Smooth muscle cell (in vitro differentiated cells): ENCODE measurements around the gene RTTN. TPM values are rescaled to one million over a fixed set of nuclear protein-coding genes. Genes with fewer than 3 reads are reported as not detected.

ENCODE experiments used
- DNase-seq: peaks from one replicate; lab custom pipeline; 2025; ENCODE audit not compliant: unreplicated experiment; lab: John Stamatoyannopoulos, UW
- H2AFZ ChIP-seq: fragments of 200-600 bp; sonication (generic); 2 replicates; pipeline ENCODE4 v1.6.0; 2016; ENCODE audit warnings: antibody characterized with exemption, low read depth, mild to moderate bottlenecking
- H3F3A ChIP-seq: fragments of 200-600 bp; sonication (generic); 2 replicates; pipeline ENCODE4 v1.6.0; 2017; ENCODE audit warnings: antibody characterized with exemption, low read depth
- H3K27ac ChIP-seq: fragments of 200-600 bp; sonication (generic); 2 replicates; pipeline ENCODE4 v1.5.1; 2016; ENCODE audit warnings: low read depth, mild to moderate bottlenecking
- H3K27me3 ChIP-seq: fragments of 200-600 bp; sonication (generic); 2 replicates; pipeline ENCODE4 v1.6.1; 2016; ENCODE audit warnings: low read depth, mild to moderate bottlenecking
- H3K36me3 ChIP-seq: fragments of 200-600 bp; sonication (generic); 2 replicates; pipeline ENCODE4 v1.5.1; 2016; ENCODE audit warnings: low read depth
- H3K4me1 ChIP-seq: fragments of 200-600 bp; sonication (generic); 2 replicates; pipeline ENCODE4 v1.5.1; 2016; ENCODE audit warnings: low read depth
- H3K4me2 ChIP-seq: fragments of 200-600 bp; sonication (generic); 2 replicates; pipeline ENCODE4 v1.6.0; 2016; ENCODE audit warnings: mild to moderate bottlenecking
- H3K4me3 ChIP-seq: fragments of 200-600 bp; sonication (generic); 2 replicates; pipeline ENCODE4 v1.5.1; 2016; ENCODE audit warnings: mild to moderate bottlenecking
- H3K79me2 ChIP-seq: fragments of 200-600 bp; sonication (generic); 2 replicates; pipeline ENCODE4 v1.6.0; 2016; ENCODE audit warnings: low read depth, mild to moderate bottlenecking
- H3K9ac ChIP-seq: fragments of 200-600 bp; sonication (generic); 2 replicates; pipeline ENCODE4 v1.6.0; 2016; ENCODE audit warnings: low read depth
- H3K9me3 ChIP-seq: fragments of 200-600 bp; sonication (generic); replicated peaks from 2 replicates; pipeline ENCODE4 v1.5.1; 2016; ENCODE audit warnings: low read depth
- H4K20me1 ChIP-seq: fragments of 200-600 bp; sonication (generic); 2 replicates; pipeline ENCODE4 v1.6.0; 2016; ENCODE audit warnings: low read depth
- CTCF ChIP-seq: fragments of 200-600 bp; sonication (generic); IDR thresholded peaks from 2 replicates; pipeline ENCODE4 v1.5.1; 2017; ENCODE audit warnings: borderline replicate concordance, mild to moderate bottlenecking, antibody characterized with exemption; ENCODE audit not compliant: insufficient read depth, poor library complexity, severe bottlenecking
- WGBS: methylation state at CpG from one replicate; pipeline ENCODE4 v1.1.7; 2016; ENCODE audit warnings: low lambda C conversion rate; 5-methylcytosine and 5-hydroxymethylcytosine counted together
- polyA plus RNA-seq: library from polyadenylated mRNA; unstranded; fragments of >200 nt; fragmentation: Nextera tagmentation; extraction: Ambion mirVana; gene quantifications from 2 replicates; pipeline ENCODE4 v1.2.1, GENCODE V29; 2016
- total RNA-seq: library from RNA; depleted of rRNA; stranded (reverse); fragments of >200 nt; gene quantifications from 2 replicates; pipeline ENCODE4 v1.2.3, GENCODE V29; 2014

The RTTN gene
- total and polyA plus RNA-seq, 2 experiments from 2014 or later: 3.6 to 17.3 TPM

GRCh38 chr18:70166668-70167067 is 38.8 kb downstream of the RTTN start:
- Histone ChIP-seq H2AFZ (no peak overlapping the region), H3K4me1 (no peaks in the 10 kb centered on the region), H3K4me2 (no peak overlapping the region), H4K20me1 (no peaks in the 10 kb centered on the region), H3F3A (no peaks in the 10 kb centered on the region), H3K79me2 (no peaks in the 10 kb centered on the region), H3K27ac (no peak overlapping the region), H3K9me3 (no peaks in the 10 kb centered on the region), H3K27me3 (no peaks in the 10 kb centered on the region), H3K4me3 (no peak overlapping the region), H3K9ac (no peak overlapping the region), H3K36me3 (no peaks in the 10 kb centered on the region)
- DNase-seq: no peak
- TF ChIP-seq CTCF: no peak
- WGBS: 92% methylated on average over 3 of the region's 3 CpGs

- Histone ChIP-seq H2AFZ (no peak overlapping the region), H3K27me3 (no peaks in the 10 kb centered on the region), H3K9ac (no peak overlapping the region), H3K4me3 (no peak overlapping the region), H3K4me1 (no peaks in the 10 kb centered on the region), H3K79me2 (no peaks in the 10 kb centered on the region), H3K4me2 (no peak overlapping the region), H3K27ac (no peak overlapping the region), H3K36me3 (no peaks in the 10 kb centered on the region), H3K9me3 (no peaks in the 10 kb centered on the region), H3F3A (no peaks in the 10 kb centered on the region), H4K20me1 (no peaks in the 10 kb centered on the region)
- WGBS: 97% methylated on average over 3 of the region's 3 CpGs
- DNase-seq: no peak
- no peak for TF ChIP-seq CTCF
These were observed 39.6 kb downstream of the RTTN start for GRCh38 chr18:70165936-70166335.

GRCh38 chr18:70160073-70160678 is 45.3 kb downstream of the RTTN start:
- DNase-seq: no peak
- no peak overlapping the region for H2AFZ ChIP-seq
- no peaks in the 10 kb centered on the region for H3K36me3 ChIP-seq
- no peak overlapping the region for H3K4me3 ChIP-seq
- H3F3A ChIP-seq: no peaks in the 10 kb centered on the region
- no peaks in the 10 kb centered on the region for H3K9me3 ChIP-seq
- H3K4me1 ChIP-seq: no peaks in the 10 kb centered on the region
- WGBS: 94% methylated on average over 1 of the region's 1 CpG
- no peaks in the 10 kb centered on the region for H3K27me3 ChIP-seq
- no peak overlapping the region for H3K4me2 ChIP-seq
- no peaks in the 10 kb centered on the region for H4K20me1 ChIP-seq
- H3K27ac ChIP-seq: no peak overlapping the region
- no peak overlapping the region for H3K9ac ChIP-seq
- TF ChIP-seq CTCF: no peak
- H3K79me2 ChIP-seq: no peaks in the 10 kb centered on the region
